WTC11 (cell line): ENCODE results near the gene GSN. TPM values are rescaled to one million over a fixed set of nuclear protein-coding genes. Genes with fewer than 3 reads are reported as not detected.

Source experiments
- ATAC-seq: fragments of 200-7000 bp; cut with Tn5 transposase; 2 replicates; pipeline ENCODE4 v1.10.0; 2021; ENCODE audit warnings: mild to moderate bottlenecking, moderate library complexity
- CTCF ChIA-PET: fragments of 300-600 bp; sonication (Branson Sonifier 250); formaldehyde crosslinking; loops from one replicate; lab custom pipeline; 2021; ENCODE audit warnings: antibody characterized with exemption; lab: Charles Lee
- POLR2A ChIA-PET: fragments of 350-600 bp; sonication (Branson Sonifier 250); formaldehyde crosslinking; loops from one replicate; lab custom pipeline; 2021; ENCODE audit warnings: antibody characterized with exemption; lab: Charles Lee
- DNase-seq: peaks from one replicate; pipeline ENCODE4 v3.0.0; 2021; ENCODE audit warnings: low spot score
- H3K27ac Mint-ChIP-seq: 2 replicates; pipeline ENCODE4 v1.8.0; 2021; ENCODE audit warnings: mixed read lengths
- H3K27me3 Mint-ChIP-seq: 2 replicates; pipeline ENCODE4 v1.8.0; 2021; ENCODE audit warnings: low read depth, mild to moderate bottlenecking, moderate library complexity, mixed read lengths
- H3K36me3 Mint-ChIP-seq: 2 replicates; pipeline ENCODE4 v1.8.0; 2021; ENCODE audit warnings: mixed read lengths
- H3K4me1 Mint-ChIP-seq: 2 replicates; pipeline ENCODE4 v1.8.0; 2022; ENCODE audit warnings: mixed read lengths
- H3K4me3 Mint-ChIP-seq: 2 replicates; pipeline ENCODE4 v1.8.0; 2021; ENCODE audit warnings: mild to moderate bottlenecking, moderate library complexity, mixed read lengths
- H3K9me3 Mint-ChIP-seq: 2 replicates; pipeline ENCODE4 v1.8.0; 2021; ENCODE audit warnings: mixed read lengths
- GRHL2 ChIP-seq: fragments of 250-450 bp; sonication (Bioruptor Pico); IDR thresholded peaks from 2 replicates; pipeline ENCODE4 v1.8.0; 2022; ENCODE audit warnings: mild to moderate bottlenecking, moderate library complexity; ENCODE audit not compliant: insufficient replicate concordance, severe bottlenecking
- HMGA2 ChIP-seq: fragments of 250-450 bp; sonication (Bioruptor Pico); IDR thresholded peaks from 2 replicates; pipeline ENCODE4 v1.4.0; 2021; ENCODE audit warnings: mild to moderate bottlenecking, moderate library complexity
- IRF2 ChIP-seq: sonication (generic); formaldehyde crosslinking; IDR thresholded peaks from 2 replicates; pipeline ENCODE4 v1.8.0; 2022; ENCODE audit warnings: low read depth, missing genetic modification reagents, borderline replicate concordance
- MXD4 ChIP-seq: fragments of 250-450 bp; sonication (Bioruptor Pico); IDR thresholded peaks from 2 replicates; pipeline ENCODE4 v1.8.0; 2021; ENCODE audit warnings: mild to moderate bottlenecking, moderate library complexity, borderline replicate concordance
- MYBL2 ChIP-seq: sonication (generic); formaldehyde crosslinking; IDR thresholded peaks from 2 replicates; pipeline ENCODE4 v1.8.1; 2023; ENCODE audit warnings: mild to moderate bottlenecking, moderate library complexity, missing genetic modification reagents
- NFYB ChIP-seq: sonication (generic); formaldehyde crosslinking; conservative IDR thresholded peaks from 2 replicates; pipeline ENCODE4 v1.8.0; 2022; ENCODE audit warnings: low read depth, missing genetic modification reagents
- RELA ChIP-seq: sonication (generic); formaldehyde crosslinking; IDR thresholded peaks from 2 replicates; pipeline ENCODE4 v1.8.1; 2022; ENCODE audit warnings: missing genetic modification reagents, mild to moderate bottlenecking, borderline replicate concordance
- RORB ChIP-seq: fragments of 250-450 bp; sonication (Bioruptor Pico); IDR thresholded peaks from 2 replicates; pipeline ENCODE4 v1.9.0; 2021; ENCODE audit warnings: mild to moderate bottlenecking
- SMAD3 ChIP-seq: sonication (generic); formaldehyde crosslinking; IDR thresholded peaks from 2 replicates; pipeline ENCODE4 v1.8.0; 2022; ENCODE audit warnings: missing genetic modification reagents, mild to moderate bottlenecking, borderline replicate concordance
- SP1 ChIP-seq: sonication (generic); formaldehyde crosslinking; conservative IDR thresholded peaks from 2 replicates; pipeline ENCODE4 v1.8.1; 2022; ENCODE audit warnings: missing genetic modification reagents
- TCF7 ChIP-seq: sonication (generic); formaldehyde crosslinking; IDR thresholded peaks from 2 replicates; pipeline ENCODE4 v1.8.0; 2022; ENCODE audit warnings: mild to moderate bottlenecking, low read depth, missing genetic modification reagents, moderate library complexity
- TEAD1 ChIP-seq: sonication (generic); formaldehyde crosslinking; IDR thresholded peaks from 2 replicates; pipeline ENCODE4 v1.8.0; 2022; ENCODE audit warnings: mild to moderate bottlenecking, missing genetic modification reagents
- total RNA-seq: library from RNA; stranded (reverse); gene quantifications from 3 replicates; pipeline ENCODE4 v1.2.3, GENCODE V29; 2021
- TF ChIP-seq, protein P1 (sequence below): sonication (generic); formaldehyde crosslinking; IDR thresholded peaks from 2 replicates; pipeline ENCODE4 v1.8.0; 2022; ENCODE audit warnings: missing genetic modification reagents
- TF ChIP-seq, protein P2 (sequence below): sonication (generic); formaldehyde crosslinking; IDR thresholded peaks from 2 replicates; pipeline ENCODE4 v1.8.1; 2022; ENCODE audit warnings: mild to moderate bottlenecking, missing genetic modification reagents, moderate library complexity, borderline replicate concordance
- TF ChIP-seq, protein P3 (sequence below): sonication (generic); formaldehyde crosslinking; IDR thresholded peaks from 2 replicates; pipeline ENCODE4 v1.8.1; 2023; ENCODE audit warnings: mild to moderate bottlenecking, missing genetic modification reagents, moderate library complexity
- TF ChIP-seq, protein P4 (sequence below): sonication (generic); formaldehyde crosslinking; IDR thresholded peaks from 2 replicates; pipeline ENCODE4 v1.8.1; 2022; ENCODE audit warnings: low read depth, missing genetic modification reagents, borderline replicate concordance
- TF ChIP-seq, protein P5 (sequence below): sonication (generic); formaldehyde crosslinking; IDR thresholded peaks from 2 replicates; pipeline ENCODE4 v1.8.0; 2022; ENCODE audit warnings: mild to moderate bottlenecking, missing genetic modification reagents
- TF ChIP-seq, protein P6 (sequence below): sonication (generic); formaldehyde crosslinking; IDR thresholded peaks from 2 replicates; pipeline ENCODE4 v1.8.0; 2022; ENCODE audit warnings: mild to moderate bottlenecking, missing genetic modification reagents
- TF ChIP-seq, protein P7 (sequence below): fragments of 250-450 bp; sonication (Bioruptor Pico); IDR thresholded peaks from 2 replicates; pipeline ENCODE4 v1.9.0; 2021; ENCODE audit warnings: mild to moderate bottlenecking, borderline replicate concordance

GSN gene
- total RNA-seq, 1 experiment from 2014 or later = 47.0 TPM

DNA sequence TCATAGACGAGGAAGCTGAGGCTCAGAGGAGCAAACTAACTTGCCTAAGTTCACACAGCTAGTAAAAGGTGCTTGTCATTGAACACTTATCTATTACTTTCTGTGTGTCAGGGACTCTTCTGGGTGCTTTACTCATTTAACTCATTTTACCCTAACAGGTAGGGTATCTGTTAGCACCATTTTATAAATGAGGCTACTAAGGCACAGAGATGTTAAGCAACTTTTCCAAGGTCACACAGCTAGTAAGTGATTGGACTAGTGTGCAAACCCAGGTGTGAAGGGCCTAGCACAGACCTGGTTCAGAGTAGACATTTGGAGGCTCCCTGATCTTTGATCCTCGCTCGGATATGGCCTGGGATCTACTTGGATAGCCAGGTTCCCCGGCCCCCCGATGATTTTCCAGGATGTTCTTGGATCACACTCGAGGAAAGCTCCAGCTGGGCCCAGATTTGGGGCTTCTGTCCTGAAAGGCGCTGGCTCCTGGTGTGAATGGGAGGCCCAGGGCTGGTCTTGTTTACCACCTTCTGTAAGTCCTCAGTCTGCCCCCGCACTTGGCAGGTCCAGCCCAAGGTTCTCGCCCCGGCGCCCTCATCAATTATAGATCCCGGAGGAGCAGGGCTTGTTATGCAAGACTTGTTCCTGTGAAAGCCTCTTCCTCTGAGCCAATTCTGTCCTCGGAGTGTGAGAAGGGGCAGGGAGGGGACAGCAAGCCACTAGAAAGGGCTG lies 37.5 kb downstream of the GSN start:
- no peak overlapping the region for H3K27ac Mint-ChIP-seq
- H3K27me3 Mint-ChIP-seq = peaks cover 11% of the 10 kb centered on the region
- peaks cover 7% of the 10 kb centered on the region for H3K9me3 Mint-ChIP-seq
- H3K4me3 Mint-ChIP-seq = no peak overlapping the region
- peaks cover 3% of the 10 kb centered on the region for H3K4me1 Mint-ChIP-seq
- ChIA-PET CTCF (interaction anchor here (1.6 to 3.3 kb wide), 3 partner anchors 15 to 27 kb away, joined by 4 to 20 read pairs (median 10); no protein-coding TSS in a partner anchor), POLR2A (no interaction called here)
- TF ChIP-seq MXD4 (CRISPR knock-in tag) = no peak
- TF ChIP-seq, protein P1, sequence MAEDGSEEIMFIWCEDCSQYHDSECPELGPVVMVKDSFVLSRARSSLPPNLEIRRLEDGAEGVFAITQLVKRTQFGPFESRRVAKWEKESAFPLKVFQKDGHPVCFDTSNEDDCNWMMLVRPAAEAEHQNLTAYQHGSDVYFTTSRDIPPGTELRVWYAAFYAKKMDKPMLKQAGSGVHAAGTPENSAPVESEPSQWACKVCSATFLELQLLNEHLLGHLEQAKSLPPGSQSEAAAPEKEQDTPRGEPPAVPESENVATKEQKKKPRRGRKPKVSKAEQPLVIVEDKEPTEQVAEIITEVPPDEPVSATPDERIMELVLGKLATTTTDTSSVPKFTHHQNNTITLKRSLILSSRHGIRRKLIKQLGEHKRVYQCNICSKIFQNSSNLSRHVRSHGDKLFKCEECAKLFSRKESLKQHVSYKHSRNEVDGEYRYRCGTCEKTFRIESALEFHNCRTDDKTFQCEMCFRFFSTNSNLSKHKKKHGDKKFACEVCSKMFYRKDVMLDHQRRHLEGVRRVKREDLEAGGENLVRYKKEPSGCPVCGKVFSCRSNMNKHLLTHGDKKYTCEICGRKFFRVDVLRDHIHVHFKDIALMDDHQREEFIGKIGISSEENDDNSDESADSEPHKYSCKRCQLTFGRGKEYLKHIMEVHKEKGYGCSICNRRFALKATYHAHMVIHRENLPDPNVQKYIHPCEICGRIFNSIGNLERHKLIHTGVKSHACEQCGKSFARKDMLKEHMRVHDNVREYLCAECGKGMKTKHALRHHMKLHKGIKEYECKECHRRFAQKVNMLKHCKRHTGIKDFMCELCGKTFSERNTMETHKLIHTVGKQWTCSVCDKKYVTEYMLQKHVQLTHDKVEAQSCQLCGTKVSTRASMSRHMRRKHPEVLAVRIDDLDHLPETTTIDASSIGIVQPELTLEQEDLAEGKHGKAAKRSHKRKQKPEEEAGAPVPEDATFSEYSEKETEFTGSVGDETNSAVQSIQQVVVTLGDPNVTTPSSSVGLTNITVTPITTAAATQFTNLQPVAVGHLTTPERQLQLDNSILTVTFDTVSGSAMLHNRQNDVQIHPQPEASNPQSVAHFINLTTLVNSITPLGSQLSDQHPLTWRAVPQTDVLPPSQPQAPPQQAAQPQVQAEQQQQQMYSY (CRISPR knock-in tag) = no peak
- DNase-seq = no peak
- no peak for ATAC-seq
- peaks cover 6% of the 10 kb centered on the region; the same call in 1 of the 2 replicates for H3K36me3 Mint-ChIP-seq

DNA sequence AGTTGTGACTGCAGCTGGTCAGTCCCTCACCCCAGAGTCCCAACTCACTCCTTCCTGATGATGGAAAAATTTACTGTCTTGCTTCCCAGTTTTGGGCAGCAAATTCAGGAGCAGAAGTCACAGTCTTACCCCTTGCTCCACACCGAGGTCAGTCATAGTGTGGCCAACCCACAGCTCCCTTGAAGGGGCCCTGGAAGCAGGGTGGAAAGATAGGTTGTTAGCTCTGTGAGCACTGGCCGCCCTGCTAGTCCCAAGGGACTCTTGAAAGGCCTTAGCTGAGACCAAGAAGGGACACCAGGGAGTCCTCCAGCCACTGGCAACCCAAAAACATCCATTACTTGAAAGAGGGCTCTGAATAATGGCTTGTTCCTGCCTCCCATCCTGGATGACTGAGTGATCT lies 40.0 kb downstream of the GSN start:
- CTCF ChIA-PET = interaction anchor here (3.3 kb wide), 1 partner anchor 12 kb away, joined by 20 read pairs; no protein-coding TSS in a partner anchor
- DNase-seq (no peak), ATAC-seq (no peak)
- H3K4me1 Mint-ChIP-seq = no peaks in the 10 kb centered on the region
- H3K27ac Mint-ChIP-seq = no peak overlapping the region
- no peaks in the 10 kb centered on the region for H3K27me3 Mint-ChIP-seq
- no peak overlapping the region for H3K4me3 Mint-ChIP-seq
- H3K9me3 Mint-ChIP-seq = peaks cover 7% of the 10 kb centered on the region
- H3K36me3 Mint-ChIP-seq = peaks cover 20% of the 10 kb centered on the region
- POLR2A ChIA-PET = no interaction called here
- TF ChIP-seq RORB (CRISPR knock-in tag) (no peak), NFYB (CRISPR knock-in tag) (no peak), HMGA2 (no peak), SMAD3 (CRISPR knock-in tag) (no peak), MYBL2 (CRISPR knock-in tag) (no peak), IRF2 (CRISPR knock-in tag) (no peak), SP1 (CRISPR knock-in tag) (no peak), GRHL2 (CRISPR knock-in tag) (no peak), TEAD1 (CRISPR knock-in tag) (no peak), RELA (CRISPR knock-in tag) (no peak), TCF7 (CRISPR knock-in tag) (no peak)
- TF ChIP-seq, protein P2, sequence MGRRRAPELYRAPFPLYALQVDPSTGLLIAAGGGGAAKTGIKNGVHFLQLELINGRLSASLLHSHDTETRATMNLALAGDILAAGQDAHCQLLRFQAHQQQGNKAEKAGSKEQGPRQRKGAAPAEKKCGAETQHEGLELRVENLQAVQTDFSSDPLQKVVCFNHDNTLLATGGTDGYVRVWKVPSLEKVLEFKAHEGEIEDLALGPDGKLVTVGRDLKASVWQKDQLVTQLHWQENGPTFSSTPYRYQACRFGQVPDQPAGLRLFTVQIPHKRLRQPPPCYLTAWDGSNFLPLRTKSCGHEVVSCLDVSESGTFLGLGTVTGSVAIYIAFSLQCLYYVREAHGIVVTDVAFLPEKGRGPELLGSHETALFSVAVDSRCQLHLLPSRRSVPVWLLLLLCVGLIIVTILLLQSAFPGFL = no peak
- TF ChIP-seq, protein P3, sequence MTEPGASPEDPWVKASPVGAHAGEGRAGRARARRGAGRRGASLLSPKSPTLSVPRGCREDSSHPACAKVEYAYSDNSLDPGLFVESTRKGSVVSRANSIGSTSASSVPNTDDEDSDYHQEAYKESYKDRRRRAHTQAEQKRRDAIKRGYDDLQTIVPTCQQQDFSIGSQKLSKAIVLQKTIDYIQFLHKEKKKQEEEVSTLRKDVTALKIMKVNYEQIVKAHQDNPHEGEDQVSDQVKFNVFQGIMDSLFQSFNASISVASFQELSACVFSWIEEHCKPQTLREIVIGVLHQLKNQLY = no peak
- TF ChIP-seq, protein P4, sequence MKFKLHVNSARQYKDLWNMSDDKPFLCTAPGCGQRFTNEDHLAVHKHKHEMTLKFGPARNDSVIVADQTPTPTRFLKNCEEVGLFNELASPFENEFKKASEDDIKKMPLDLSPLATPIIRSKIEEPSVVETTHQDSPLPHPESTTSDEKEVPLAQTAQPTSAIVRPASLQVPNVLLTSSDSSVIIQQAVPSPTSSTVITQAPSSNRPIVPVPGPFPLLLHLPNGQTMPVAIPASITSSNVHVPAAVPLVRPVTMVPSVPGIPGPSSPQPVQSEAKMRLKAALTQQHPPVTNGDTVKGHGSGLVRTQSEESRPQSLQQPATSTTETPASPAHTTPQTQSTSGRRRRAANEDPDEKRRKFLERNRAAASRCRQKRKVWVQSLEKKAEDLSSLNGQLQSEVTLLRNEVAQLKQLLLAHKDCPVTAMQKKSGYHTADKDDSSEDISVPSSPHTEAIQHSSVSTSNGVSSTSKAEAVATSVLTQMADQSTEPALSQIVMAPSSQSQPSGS (CRISPR knock-in tag) = no peak
- TF ChIP-seq, protein P5, sequence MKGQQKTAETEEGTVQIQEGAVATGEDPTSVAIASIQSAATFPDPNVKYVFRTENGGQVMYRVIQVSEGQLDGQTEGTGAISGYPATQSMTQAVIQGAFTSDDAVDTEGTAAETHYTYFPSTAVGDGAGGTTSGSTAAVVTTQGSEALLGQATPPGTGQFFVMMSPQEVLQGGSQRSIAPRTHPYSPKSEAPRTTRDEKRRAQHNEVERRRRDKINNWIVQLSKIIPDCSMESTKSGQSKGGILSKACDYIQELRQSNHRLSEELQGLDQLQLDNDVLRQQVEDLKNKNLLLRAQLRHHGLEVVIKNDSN (CRISPR knock-in tag) = no peak
- TF ChIP-seq, protein P6, sequence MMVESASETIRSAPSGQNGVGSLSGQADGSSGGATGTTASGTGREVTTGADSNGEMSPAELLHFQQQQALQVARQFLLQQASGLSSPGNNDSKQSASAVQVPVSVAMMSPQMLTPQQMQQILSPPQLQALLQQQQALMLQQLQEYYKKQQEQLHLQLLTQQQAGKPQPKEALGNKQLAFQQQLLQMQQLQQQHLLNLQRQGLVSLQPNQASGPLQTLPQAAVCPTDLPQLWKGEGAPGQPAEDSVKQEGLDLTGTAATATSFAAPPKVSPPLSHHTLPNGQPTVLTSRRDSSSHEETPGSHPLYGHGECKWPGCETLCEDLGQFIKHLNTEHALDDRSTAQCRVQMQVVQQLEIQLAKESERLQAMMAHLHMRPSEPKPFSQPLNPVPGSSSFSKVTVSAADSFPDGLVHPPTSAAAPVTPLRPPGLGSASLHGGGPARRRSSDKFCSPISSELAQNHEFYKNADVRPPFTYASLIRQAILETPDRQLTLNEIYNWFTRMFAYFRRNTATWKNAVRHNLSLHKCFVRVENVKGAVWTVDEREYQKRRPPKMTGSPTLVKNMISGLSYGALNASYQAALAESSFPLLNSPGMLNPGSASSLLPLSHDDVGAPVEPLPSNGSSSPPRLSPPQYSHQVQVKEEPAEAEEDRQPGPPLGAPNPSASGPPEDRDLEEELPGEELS (CRISPR knock-in tag) = no peak
- TF ChIP-seq, protein P7, sequence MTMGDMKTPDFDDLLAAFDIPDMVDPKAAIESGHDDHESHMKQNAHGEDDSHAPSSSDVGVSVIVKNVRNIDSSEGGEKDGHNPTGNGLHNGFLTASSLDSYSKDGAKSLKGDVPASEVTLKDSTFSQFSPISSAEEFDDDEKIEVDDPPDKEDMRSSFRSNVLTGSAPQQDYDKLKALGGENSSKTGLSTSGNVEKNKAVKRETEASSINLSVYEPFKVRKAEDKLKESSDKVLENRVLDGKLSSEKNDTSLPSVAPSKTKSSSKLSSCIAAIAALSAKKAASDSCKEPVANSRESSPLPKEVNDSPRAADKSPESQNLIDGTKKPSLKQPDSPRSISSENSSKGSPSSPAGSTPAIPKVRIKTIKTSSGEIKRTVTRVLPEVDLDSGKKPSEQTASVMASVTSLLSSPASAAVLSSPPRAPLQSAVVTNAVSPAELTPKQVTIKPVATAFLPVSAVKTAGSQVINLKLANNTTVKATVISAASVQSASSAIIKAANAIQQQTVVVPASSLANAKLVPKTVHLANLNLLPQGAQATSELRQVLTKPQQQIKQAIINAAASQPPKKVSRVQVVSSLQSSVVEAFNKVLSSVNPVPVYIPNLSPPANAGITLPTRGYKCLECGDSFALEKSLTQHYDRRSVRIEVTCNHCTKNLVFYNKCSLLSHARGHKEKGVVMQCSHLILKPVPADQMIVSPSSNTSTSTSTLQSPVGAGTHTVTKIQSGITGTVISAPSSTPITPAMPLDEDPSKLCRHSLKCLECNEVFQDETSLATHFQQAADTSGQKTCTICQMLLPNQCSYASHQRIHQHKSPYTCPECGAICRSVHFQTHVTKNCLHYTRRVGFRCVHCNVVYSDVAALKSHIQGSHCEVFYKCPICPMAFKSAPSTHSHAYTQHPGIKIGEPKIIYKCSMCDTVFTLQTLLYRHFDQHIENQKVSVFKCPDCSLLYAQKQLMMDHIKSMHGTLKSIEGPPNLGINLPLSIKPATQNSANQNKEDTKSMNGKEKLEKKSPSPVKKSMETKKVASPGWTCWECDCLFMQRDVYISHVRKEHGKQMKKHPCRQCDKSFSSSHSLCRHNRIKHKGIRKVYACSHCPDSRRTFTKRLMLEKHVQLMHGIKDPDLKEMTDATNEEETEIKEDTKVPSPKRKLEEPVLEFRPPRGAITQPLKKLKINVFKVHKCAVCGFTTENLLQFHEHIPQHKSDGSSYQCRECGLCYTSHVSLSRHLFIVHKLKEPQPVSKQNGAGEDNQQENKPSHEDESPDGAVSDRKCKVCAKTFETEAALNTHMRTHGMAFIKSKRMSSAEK (CRISPR knock-in tag) = no peak
